Gastrocnemius medialis (tissue), 4 donors: ENCODE results near the gene ZNF473.

Experiments used
- CTCF ChIP-seq, 5 experiments: fragments of 450-650 bp in 3 of 5; fragments of 200-600 bp in 2 of 5; sonication (generic) in 2 of 5; IDR thresholded peaks in 4 of 5; conservative IDR thresholded peaks in 1 of 5; 1 replicate in 4 of 5; 2 replicates in 1 of 5; pipeline ENCODE4 v1.5.1; 2016 to 2019; ENCODE audit warnings: antibody characterized with exemption in 5 of 5, mild to moderate bottlenecking in 3 of 5, moderate library complexity in 3 of 5
- POLR2A ChIP-seq, 2 donors: fragments of 450-650 bp; IDR thresholded peaks; one replicate each; pipeline ENCODE4 v1.6.1; 2017; ENCODE audit warnings: antibody characterized with exemption in 2 of 2, mild to moderate bottlenecking in 2 of 2, moderate library complexity in 2 of 2

GRCh38 chr19:50024719-50025021, 1.1 kb upstream of the ZNF473 start:
- TF ChIP-seq CTCF (IDR thresholded peaks at IDR 0.05 in 4 of 5, conservative IDR thresholded peaks at IDR 0.05 in 1 of 5): no peak
- no peak for TF ChIP-seq POLR2A (IDR thresholded peaks at IDR 0.05)
